CD4-positive, alpha-beta T cell treated with Interleukin-12 subunit alpha and Interleukin-12 subunit beta, for 1 hour (primary cell): ENCODE results near the gene CXCL3.

Experiments
- DNase-seq: peaks from one replicate; pipeline ENCODE4 v3.0.0-alpha.2; 2020

Gene CXCL3

GRCh38 chr4:74009307-74009706 lies 29.2 kb downstream of the CXCL3 start:
- no peak for DNase-seq

DNA sequence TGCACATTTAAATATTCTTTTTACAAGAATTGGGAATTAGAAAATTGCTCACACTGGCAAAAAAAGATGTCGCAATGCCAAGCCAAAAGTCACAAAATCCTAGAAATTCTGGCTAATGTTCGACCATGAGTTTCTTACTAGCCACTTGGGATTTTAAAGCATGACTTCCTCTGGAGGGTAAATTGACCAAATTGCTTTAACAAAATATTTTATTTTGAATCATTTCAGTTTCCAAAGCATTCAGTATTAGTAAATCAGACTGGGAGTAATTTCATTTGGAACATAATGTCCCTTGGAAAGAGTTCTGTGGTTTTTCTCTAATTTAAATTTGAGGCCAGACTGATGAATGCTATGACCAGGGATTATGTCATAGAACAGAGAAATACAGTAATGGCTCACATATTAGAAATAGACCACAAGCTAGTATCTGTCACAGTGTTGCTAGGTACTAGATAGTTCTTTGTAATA lies 32.4 kb downstream of the CXCL3 start:
- no peak for DNase-seq

DNA sequence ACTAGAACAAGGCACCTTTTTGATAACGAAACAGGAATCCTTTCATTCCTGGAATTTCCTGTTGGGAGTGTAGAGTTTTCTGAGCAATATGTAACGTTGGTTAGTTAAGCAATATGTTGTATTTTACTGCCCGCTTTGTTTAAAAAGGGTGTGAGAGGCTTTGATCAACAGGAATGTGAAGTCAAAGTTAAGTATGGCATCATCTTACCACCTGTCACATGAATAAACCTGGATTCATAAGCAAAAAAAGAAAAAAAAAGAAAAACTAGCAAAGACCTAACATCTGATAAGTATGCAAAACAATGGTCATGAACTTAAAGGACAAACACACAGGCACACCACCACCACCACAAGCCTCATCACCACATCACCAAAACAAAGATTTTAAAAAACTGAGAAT lies 33.0 kb downstream of the CXCL3 start:
- no peak for DNase-seq

DNA sequence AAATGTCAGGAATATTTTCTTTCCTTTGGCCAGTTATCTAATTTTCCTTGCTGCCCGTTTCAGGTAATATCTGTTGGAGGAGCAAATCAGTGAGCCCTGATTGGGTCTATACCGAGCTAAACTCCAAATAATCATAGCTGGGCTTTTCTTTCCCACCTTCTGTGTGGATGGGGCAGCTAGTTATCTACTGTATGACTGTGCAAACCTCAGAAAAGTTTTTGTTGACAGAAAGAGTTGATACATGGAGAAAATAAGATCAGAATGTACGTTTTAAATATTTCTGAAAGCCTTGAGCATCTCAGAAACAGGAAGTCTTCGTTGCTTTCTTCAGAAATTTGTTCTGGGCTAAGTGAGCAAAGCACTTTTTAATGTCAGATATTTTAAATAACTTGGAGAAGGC lies 33.8 kb downstream of the CXCL3 start:
- DNase-seq = no peak

- DNase-seq = no peak
Measured at GRCh38 chr4:74000301-74000700, 38.2 kb downstream of the CXCL3 start.

GRCh38 chr4:73998040-73999011 lies 40.2 kb downstream of the CXCL3 start, which contains the start of gene CXCL5:
Gene CXCL5, minus strand, starts transcription at chr4:73998677. Its CDS starts 96 bp downstream, at chr4:73998581.
- DNase-seq = no peak

DNA sequence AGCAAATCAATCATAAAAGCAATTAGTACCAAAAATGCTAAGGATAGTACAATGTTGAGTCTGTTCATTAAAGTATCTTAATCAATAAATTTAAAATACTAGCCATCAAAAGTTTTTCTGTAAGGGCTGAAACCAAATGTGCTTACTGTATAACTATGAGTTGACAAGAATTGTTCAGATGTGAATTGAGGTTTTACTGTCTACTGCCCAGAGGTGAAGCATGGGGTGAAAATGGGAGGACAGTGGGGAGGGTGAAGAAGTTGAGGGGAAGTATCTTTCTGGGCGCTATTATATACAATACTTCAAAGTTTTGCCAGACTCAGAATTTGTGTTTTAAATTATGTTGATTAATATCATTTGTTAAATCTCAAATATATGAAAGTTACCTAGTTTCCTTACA lies 46.4 kb downstream of the CXCL3 start:
- DNase-seq = no peak

DNA sequence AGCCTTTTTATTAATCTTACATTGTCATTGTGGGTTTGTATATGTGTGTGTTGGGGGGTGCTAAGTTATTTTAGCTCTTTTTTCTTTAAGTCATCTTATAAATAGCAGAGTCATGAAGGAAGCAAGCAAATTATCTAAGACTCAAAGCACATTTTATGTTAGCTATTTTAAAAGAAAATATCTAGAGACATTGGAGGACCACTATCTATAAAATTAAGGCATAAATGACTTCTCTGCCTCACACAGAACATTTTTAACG lies 46.8 kb downstream of the CXCL3 start:
- no peak for DNase-seq

GRCh38 chr4:73990988-73991741 lies 47.3 kb downstream of the CXCL3 start:
- no peak for DNase-seq

- DNase-seq = no peak
Measured at GRCh38 chr4:73989928-73990327, 48.6 kb downstream of the CXCL3 start.

DNA sequence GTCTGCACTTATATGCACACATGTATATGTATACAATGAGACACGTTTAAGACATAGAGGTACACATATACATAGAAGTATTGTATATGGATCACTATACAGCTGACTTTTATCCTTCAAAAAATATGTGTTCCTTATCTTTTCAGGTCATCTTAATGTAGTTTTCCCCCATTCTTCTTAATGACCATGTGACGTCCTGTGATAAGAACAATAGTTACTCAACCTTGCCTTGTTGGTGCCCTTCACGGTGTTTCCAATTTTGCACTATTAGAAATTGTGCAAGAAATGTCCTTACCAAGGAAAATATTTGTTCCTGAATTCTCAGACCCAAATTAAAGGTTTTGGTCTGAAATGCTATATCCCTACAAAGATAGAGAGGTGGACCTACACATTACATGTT lies 49.5 kb downstream of the CXCL3 start:
- DNase-seq = no peak

GRCh38 chr4:73988061-73988460 lies 50.4 kb downstream of the CXCL3 start, which contains the start of gene PPBP:
Gene PPBP, minus strand, starts transcription at chr4:73988190. Its CDS starts 87 bp downstream, at chr4:73988103.
- no peak for DNase-seq
